ENCODE results near the gene SPG7.
A peak's percentile ranks its signal among the peaks of the same experiment; 100 is the strongest.

- TF ChIP-seq POLR2A (IDR thresholded peaks at IDR 0.05) (peak in 3 of 4 donors; percentile 46 to 79 (median 76)), CTCF (IDR thresholded peaks at IDR 0.05) (no peak)
Observed at GRCh38 chr16:89505204-89506112, 2.7 kb upstream of the SPG7 start.

Data from esophagus squamous epithelium (tissue), 4 donors.